ENCODE measurements around the gene CLPSL2. TPM values are rescaled to one million over a fixed set of nuclear protein-coding genes. Genes with fewer than 3 reads are reported as not detected.

Gene CLPSL2, protein sequence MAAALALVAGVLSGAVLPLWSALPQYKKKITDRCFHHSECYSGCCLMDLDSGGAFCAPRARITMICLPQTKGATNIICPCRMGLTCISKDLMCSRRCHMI
- not detected in 2 replicates for total RNA-seq

DNA sequence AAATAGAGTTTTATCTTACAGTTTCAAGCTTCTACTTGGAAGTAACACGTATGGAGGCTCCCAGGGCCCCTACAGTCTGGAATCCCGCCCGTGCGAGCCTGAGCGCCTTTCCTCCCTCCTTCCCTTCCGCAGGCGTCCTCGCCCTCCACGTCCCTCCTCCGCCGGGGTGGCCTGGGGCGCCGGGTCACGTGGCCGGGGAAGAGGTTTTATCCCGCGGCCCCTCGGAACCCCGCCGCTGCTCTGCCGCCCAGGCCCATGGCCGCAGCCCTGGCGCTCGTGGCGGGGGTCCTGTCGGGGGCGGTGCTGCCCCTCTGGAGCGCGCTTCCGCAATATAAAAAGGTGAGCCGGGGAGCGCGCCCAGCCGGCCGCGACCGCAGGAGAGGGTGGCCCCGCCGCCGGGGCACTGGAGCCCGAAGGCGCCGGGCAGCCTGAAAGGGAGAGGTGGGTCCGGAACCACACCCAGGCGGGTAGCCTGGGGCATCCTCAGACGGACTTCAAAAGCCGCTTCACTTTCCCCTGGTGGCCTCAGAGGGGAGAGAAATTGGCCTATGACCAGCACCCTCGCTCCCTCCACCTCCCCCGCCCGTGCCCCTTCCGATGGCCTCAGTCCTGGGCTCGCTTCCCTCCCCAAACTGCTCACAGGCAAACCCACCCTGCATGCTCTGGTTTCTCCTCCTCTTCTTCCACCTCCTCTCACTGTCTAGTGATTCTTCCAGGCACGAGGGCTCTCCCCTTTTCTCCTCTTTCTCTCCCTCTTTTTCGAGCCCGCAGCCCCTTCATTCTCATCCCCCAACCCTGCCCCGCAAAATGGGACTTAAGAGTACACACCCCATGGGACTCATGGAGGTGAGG, at the start of gene CLPSL2:
Gene CLPSL2 (plus strand): TSS at position 235 of the 852 bp plus-strand sequence. CDS start 21 bp downstream, at position 256.

DNA sequence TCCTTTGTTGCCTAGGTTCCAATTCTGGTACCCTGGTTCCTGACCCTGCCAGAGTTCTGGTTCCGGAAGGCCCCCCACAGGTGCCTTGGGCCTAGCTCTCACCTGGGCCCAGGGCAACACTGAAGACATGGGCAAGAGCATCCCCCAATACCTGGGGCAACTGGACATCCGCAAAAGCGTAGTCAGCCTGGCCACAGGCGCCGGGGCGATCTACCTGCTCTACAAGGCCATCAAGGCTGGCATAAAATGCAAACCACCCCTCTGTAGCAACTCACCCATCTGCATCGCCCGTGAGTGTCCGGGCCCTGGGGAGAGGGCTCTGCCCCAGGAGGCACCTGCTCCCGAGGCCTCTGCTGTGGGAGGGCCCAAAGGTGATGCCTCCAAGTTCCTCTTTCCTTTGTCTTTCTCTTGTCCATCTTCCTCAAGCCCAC, 39.4 kb upstream of the CLPSL2 start, which contains the start of gene ARMC12:
Gene ARMC12 (plus strand): TSS at position 51 of the 431 bp plus-strand sequence. CDS start 77 bp downstream, at position 128.

DNA sequence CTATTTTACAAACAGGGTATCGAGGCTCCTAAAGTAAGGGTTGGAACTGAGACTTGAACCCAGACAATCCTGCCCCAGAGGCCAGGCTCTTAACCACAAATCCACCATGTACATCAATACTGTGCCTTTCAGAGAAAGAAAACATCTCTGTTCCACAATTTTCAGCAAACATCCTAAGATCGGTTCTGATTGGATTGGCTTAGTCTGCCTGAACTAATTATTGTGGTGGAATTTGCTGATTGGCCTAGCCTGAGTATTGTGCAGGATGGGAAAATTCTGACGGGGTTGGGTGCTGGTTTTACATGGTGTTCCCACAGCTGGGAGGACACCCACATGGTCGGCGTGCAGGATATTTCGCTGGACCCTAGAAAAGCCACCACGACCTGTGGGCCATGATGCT, 4.3 kb downstream of the CLPSL2 start, which contains the start of gene CLPSL1:
Gene CLPSL1 (plus strand): TSS at position 301 of the 400 bp plus-strand sequence. CDS start 92 bp downstream, at position 393.

DNA sequence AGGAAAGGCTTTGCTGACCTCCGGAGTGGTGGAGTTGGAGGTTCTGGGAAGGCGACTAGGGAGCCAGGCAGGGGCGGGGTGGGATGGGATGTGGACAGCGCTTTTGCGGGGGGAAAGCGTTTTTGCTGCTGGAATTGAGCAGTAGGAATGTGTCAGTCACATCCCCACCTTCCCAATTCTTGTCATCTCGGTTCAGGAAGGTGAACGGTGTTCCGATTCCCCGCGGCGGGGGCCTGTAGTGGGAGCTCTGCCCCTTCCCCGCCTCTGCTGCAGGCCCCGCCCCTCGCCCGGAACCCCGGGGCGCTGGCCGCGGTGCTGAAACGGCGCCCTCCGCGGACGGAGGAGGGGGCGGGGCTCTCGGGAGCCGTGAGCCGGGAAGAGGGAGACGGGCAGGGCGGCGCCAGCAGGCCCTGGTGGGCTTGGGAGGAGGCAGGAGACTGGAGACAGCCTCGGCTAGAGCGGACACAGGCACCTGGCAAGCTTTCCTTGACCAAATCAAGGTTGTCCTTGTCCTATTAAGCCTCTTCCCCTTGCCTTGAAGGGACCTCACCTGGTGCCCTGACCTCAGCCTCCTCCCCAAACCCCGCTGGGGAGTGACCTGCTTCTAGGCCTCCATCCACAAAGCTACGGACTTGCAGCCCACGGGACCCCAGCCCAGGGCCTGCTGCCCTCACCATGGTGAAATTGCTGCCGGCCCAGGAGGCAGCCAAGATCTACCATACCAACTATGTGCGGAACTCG, 28.8 kb downstream of the CLPSL2 start, which contains the start of gene LHFPL5:
Gene LHFPL5 (plus strand): TSS at position 357 of the 741 bp plus-strand sequence. CDS start 319 bp downstream, at position 676.

Other genes starting within 250 kb of the CLPSL2 start
- gene FKBP5, start 87.7 kb upstream of the CLPSL2 start, total RNA-seq = 109 and 115 TPM in 2 replicates
- under 0.01 TPM in 1 of 2 replicates, not detected in the other for gene ARMC12, start 39.6 kb upstream of the CLPSL2 start, total RNA-seq
- not detected in 2 replicates for gene CLPSL1, start 4.4 kb downstream of the CLPSL2 start, total RNA-seq
- not detected in 2 replicates for gene CLPS, start 20.7 kb downstream of the CLPSL2 start, total RNA-seq
- not detected in 2 replicates for gene LHFPL5, start 28.8 kb downstream of the CLPSL2 start, total RNA-seq
- 70.2 and 82.2 TPM in 2 replicates for gene SRPK1, start 144.5 kb downstream of the CLPSL2 start, total RNA-seq
- gene SLC26A8, start 248.0 kb downstream of the CLPSL2 start, total RNA-seq = not detected in 2 replicates

All from bronchus fibroblast of lung (primary cell).